HEK293 (cell line): ENCODE results near the gene RUSF1.

Experiments used
- CTCF ChIA-PET: fragments of 350-600 bp; formaldehyde crosslinking; extraction: SDS; loops from one replicate; lab custom pipeline; 2021; ENCODE audit warnings: antibody characterized with exemption; lab: Yijun Ruan, JAX
- POLR2A ChIA-PET: fragments of 300-600 bp; formaldehyde crosslinking; extraction: SDS; loops from one replicate; lab custom pipeline; 2020; ENCODE audit warnings: antibody characterized with exemption, inconsistent platforms; lab: Yijun Ruan, JAX
- H3K27ac ChIP-seq: fragments of 200-500 bp; sonication (Bioruptor generic); 2 replicates; pipeline ENCODE4 v1.5.1; 2014; ENCODE audit warnings: low read depth, low read length, control low read depth, inconsistent platforms; ENCODE audit errors: extremely low read depth
- H3K36me3 ChIP-seq, 2 experiments: fragments of 200-500 bp in 1 of 2; sonication (Bioruptor generic) in 1 of 2; 1 replicate in 1 of 2; 2 replicates in 1 of 2; pipeline ENCODE4 v1.5.1; 2014 to 2017; ENCODE audit warnings: inconsistent platforms in 2 of 2, low read length in 2 of 2; ENCODE audit not compliant: control insufficient read depth in 2 of 2, insufficient read depth in 1 of 2
- H3K4me1 ChIP-seq: fragments of 200-500 bp; sonication (Bioruptor generic); 2 replicates; pipeline ENCODE4 v1.5.1; 2014; ENCODE audit warnings: mild to moderate bottlenecking, low read length, inconsistent platforms; ENCODE audit not compliant: control insufficient read depth, insufficient read depth
- H3K4me3 ChIP-seq: 2 replicates; pipeline ENCODE4 v1.5.1; 2011; ENCODE audit warnings: low read depth, mild to moderate bottlenecking, control low read depth, low read length, moderate library complexity
- H3K9me3 ChIP-seq: fragments of 200-500 bp; sonication (Bioruptor generic); 2 replicates; pipeline ENCODE4 v1.5.1; 2014; ENCODE audit warnings: low read depth, low read length, inconsistent platforms; ENCODE audit not compliant: control insufficient read depth, insufficient read depth
- CTCF ChIP-seq: fragments of 450-650 bp; formaldehyde crosslinking; IDR thresholded peaks from 2 replicates; pipeline ENCODE4 v1.5.1; 2016; ENCODE audit warnings: missing biosample characterization, missing genetic modification characterization
- EGR2 ChIP-seq: fragments of 450-650 bp; formaldehyde crosslinking; IDR thresholded peaks from 2 replicates; pipeline ENCODE4 v1.5.1; 2016; ENCODE audit warnings: low read depth, missing biosample characterization, missing genetic modification characterization
- ELK4 ChIP-seq: IDR thresholded peaks from 2 replicates; pipeline ENCODE4 v1.6.1; 2011; ENCODE audit warnings: mild to moderate bottlenecking, low read depth, low read length, borderline replicate concordance
- GLIS1 ChIP-seq: fragments of 450-650 bp; formaldehyde crosslinking; IDR thresholded peaks from 2 replicates; pipeline ENCODE4 v1.5.1; 2016; ENCODE audit warnings: missing biosample characterization, missing genetic modification characterization
- HIC1 ChIP-seq: fragments of 450-650 bp; formaldehyde crosslinking; IDR thresholded peaks from 2 replicates; pipeline ENCODE4 v1.5.1; 2016; ENCODE audit warnings: missing biosample characterization, missing genetic modification characterization
- IKZF3 ChIP-seq: fragments of 450-650 bp; IDR thresholded peaks from 2 replicates; pipeline ENCODE4 v1.5.0; 2018; ENCODE audit warnings: missing biosample characterization, mild to moderate bottlenecking, missing genetic modification characterization, moderate library complexity
- KLF1 ChIP-seq: fragments of 450-650 bp; formaldehyde crosslinking; IDR thresholded peaks from 2 replicates; pipeline ENCODE4 v1.5.1; 2016; ENCODE audit warnings: missing biosample characterization, missing genetic modification characterization
- KLF16 ChIP-seq: fragments of 450-650 bp; formaldehyde crosslinking; IDR thresholded peaks from 2 replicates; pipeline ENCODE4 v1.5.1; 2017; ENCODE audit warnings: missing biosample characterization, missing genetic modification characterization
- REST ChIP-seq: fragments of 450-650 bp; formaldehyde crosslinking; IDR thresholded peaks from 2 replicates; pipeline ENCODE4 v1.5.1; 2016; ENCODE audit warnings: missing biosample characterization, missing genetic modification characterization
- SCRT2 ChIP-seq: fragments of 450-650 bp; formaldehyde crosslinking; IDR thresholded peaks from 2 replicates; pipeline ENCODE4 v1.5.1; 2016; ENCODE audit warnings: missing biosample characterization, missing genetic modification characterization
- SETDB1 ChIP-seq: IDR thresholded peaks from one replicate; pipeline ENCODE4 v1.6.1; 2017; ENCODE audit warnings: mild to moderate bottlenecking, low read length, moderate library complexity, mixed read lengths; ENCODE audit not compliant: insufficient read length
- TCF7L2 ChIP-seq: IDR thresholded peaks from 2 replicates; pipeline ENCODE4 v1.6.1; 2011; ENCODE audit warnings: low read depth, mild to moderate bottlenecking, inconsistent platforms, low read length, moderate library complexity, borderline replicate concordance
- ZFP37 ChIP-seq: fragments of 450-650 bp; formaldehyde crosslinking; IDR thresholded peaks from 2 replicates; pipeline ENCODE4 v1.5.1; 2016; ENCODE audit warnings: missing biosample characterization, missing genetic modification characterization
- ZNF146 ChIP-seq: fragments of 450-650 bp; formaldehyde crosslinking; IDR thresholded peaks from 2 replicates; pipeline ENCODE4 v1.5.1; 2016; ENCODE audit warnings: missing biosample characterization, missing genetic modification characterization
- ZNF174 ChIP-seq: fragments of 450-650 bp; formaldehyde crosslinking; IDR thresholded peaks from 2 replicates; pipeline ENCODE4 v1.5.0; 2017; ENCODE audit warnings: missing biosample characterization, mild to moderate bottlenecking, missing genetic modification characterization
- ZNF2 ChIP-seq: fragments of 450-650 bp; formaldehyde crosslinking; IDR thresholded peaks from 2 replicates; pipeline ENCODE4 v1.5.1; 2016; ENCODE audit warnings: missing biosample characterization, missing genetic modification characterization
- ZNF223 ChIP-seq: fragments of 450-650 bp; formaldehyde crosslinking; IDR thresholded peaks from 2 replicates; pipeline ENCODE4 v1.5.1; 2016; ENCODE audit warnings: missing biosample characterization, missing genetic modification characterization
- ZNF324 ChIP-seq: fragments of 450-650 bp; formaldehyde crosslinking; IDR thresholded peaks from 2 replicates; pipeline ENCODE4 v1.5.1; 2016; ENCODE audit warnings: missing biosample characterization, missing genetic modification characterization
- ZNF404 ChIP-seq: fragments of 450-650 bp; formaldehyde crosslinking; IDR thresholded peaks from 2 replicates; pipeline ENCODE4 v1.5.1; 2017; ENCODE audit warnings: missing biosample characterization, missing genetic modification characterization
- ZNF521 ChIP-seq: fragments of 450-650 bp; formaldehyde crosslinking; IDR thresholded peaks from 2 replicates; pipeline ENCODE4 v1.5.1; 2017; ENCODE audit warnings: missing biosample characterization, mild to moderate bottlenecking, missing genetic modification characterization
- ZNF585B ChIP-seq: fragments of 450-650 bp; formaldehyde crosslinking; IDR thresholded peaks from 2 replicates; pipeline ENCODE4 v1.5.1; 2016; ENCODE audit warnings: missing biosample characterization, missing genetic modification characterization
- ZNF610 ChIP-seq: fragments of 450-650 bp; formaldehyde crosslinking; IDR thresholded peaks from 2 replicates; pipeline ENCODE4 v1.5.1; 2016; ENCODE audit warnings: missing biosample characterization, missing genetic modification characterization, borderline replicate concordance
- ZNF623 ChIP-seq: fragments of 450-650 bp; formaldehyde crosslinking; IDR thresholded peaks from 2 replicates; pipeline ENCODE4 v1.5.1; 2016; ENCODE audit warnings: missing biosample characterization, missing genetic modification characterization
- ZNF785 ChIP-seq: fragments of 450-650 bp; formaldehyde crosslinking; IDR thresholded peaks from 2 replicates; pipeline ENCODE4 v1.5.1; 2016; ENCODE audit warnings: missing biosample characterization, missing genetic modification characterization

The RUSF1 gene

GRCh38 chr16:31467858-31468257, 40.3 kb downstream of the RUSF1 start:
- Histone ChIP-seq H3K4me1 (no peaks in the 10 kb centered on the region), H3K4me3 (no peak overlapping the region), H3K36me3 (peaks cover 0 to 37% of the 10 kb centered on the region in 2 experiments; a peak in 2 of 3 replicates), H3K9me3 (no peaks in the 10 kb centered on the region), H3K27ac (no peak overlapping the region)
- ChIA-PET POLR2A (no interaction called here), CTCF (interaction anchor here (0.6 to 1.7 kb wide), 2 partner anchors 8 to 228 kb away, joined by 5 to 13 read pairs; partner anchors contain the start of gene ARMC5)
- TF ChIP-seq ELK4 (no peak), KLF1 (tag by site-specific recombination) (no peak), ZNF785 (tag by site-specific recombination) (no peak), ZNF146 (peak; percentile 90), ZNF521 (no peak), ZFP37 (no peak)

- H3K36me3 ChIP-seq = peaks cover 0 to 43% of the 10 kb centered on the region in 2 experiments; a peak in 2 of 3 replicates
- POLR2A ChIA-PET = no interaction called here
- H3K9me3 ChIP-seq = no peaks in the 10 kb centered on the region
- no peaks in the 10 kb centered on the region for H3K4me1 ChIP-seq
- TF ChIP-seq SETDB1 (no peak), ZNF404 (tag by site-specific recombination) (no peak), ZNF146 (no peak), KLF1 (tag by site-specific recombination) (no peak), ZNF623 (tag by site-specific recombination) (no peak), EGR2 (tag by site-specific recombination) (no peak), ZNF2 (tag by site-specific recombination) (no peak), ZNF585B (tag by site-specific recombination) (no peak), GLIS1 (tag by site-specific recombination) (no peak), ZNF223 (tag by site-specific recombination) (no peak), HIC1 (no peak), ZNF610 (tag by site-specific recombination) (no peak), CTCF (tag by site-specific recombination) (no peak), TCF7L2 (no peak), ZNF324 (tag by site-specific recombination) (no peak), REST (tag by site-specific recombination) (no peak), SCRT2 (tag by site-specific recombination) (no peak), IKZF3 (tag by site-specific recombination) (no peak), ZNF174 (tag by site-specific recombination) (no peak), KLF16 (no peak)
- TF ChIP-seq, all 188 proteins: peak for 0
- Histone ChIP-seq H3K4me3 (no peak overlapping the region), H3K27ac (no peak overlapping the region)
- CTCF ChIA-PET = interaction anchor here (0.6 kb wide), 1 partner anchor 229 kb away, joined by 5 read pairs; no protein-coding TSS in a partner anchor
Measured at GRCh38 chr16:31467151-31467773, 40.9 kb downstream of the RUSF1 start.
